HG03378 (cell line): ENCODE results near the gene R3HDM1.
A peak's percentile ranks its signal among the peaks of the same experiment; 100 is the strongest.
"Not testable (repeated sequence)": the region's sequence is repeated elsewhere in the genome, so short reads cannot be mapped to it uniquely, and the experiment has no call there.

Experiments
- ATAC-seq: cut with Tn5 transposase; IDR thresholded peaks from one replicate; pipeline ENCODE4 v1.9.1; 2021; ENCODE audit warnings: mild to moderate bottlenecking, moderate library complexity; ENCODE audit not compliant: unreplicated experiment

Gene R3HDM1

GRCh38 chr2:135637456-135638087 lies 106.3 kb downstream of the R3HDM1 start:
- ATAC-seq: peak; percentile 70

GRCh38 chr2:135638825-135639224 lies 107.5 kb downstream of the R3HDM1 start:
- ATAC-seq: no peak

GRCh38 chr2:135641156-135642068 lies 110.1 kb downstream of the R3HDM1 start:
- ATAC-seq: no peak

GRCh38 chr2:135647836-135648579 lies 116.7 kb downstream of the R3HDM1 start:
- no peak for ATAC-seq

- ATAC-seq: no peak
Observed at GRCh38 chr2:135650721-135651120, 119.4 kb downstream of the R3HDM1 start.

GRCh38 chr2:135651717-135652116 lies 120.4 kb downstream of the R3HDM1 start:
- no peak for ATAC-seq

- not testable (repeated sequence) for ATAC-seq
Observed at GRCh38 chr2:135654239-135654638, 123.0 kb downstream of the R3HDM1 start.

GRCh38 chr2:135657806-135658582 lies 126.7 kb downstream of the R3HDM1 start:
- no peak for ATAC-seq

- no peak for ATAC-seq
Observed at GRCh38 chr2:135662088-135662487, 130.8 kb downstream of the R3HDM1 start.

GRCh38 chr2:135663148-135663700 lies 131.9 kb downstream of the R3HDM1 start:
- no peak for ATAC-seq

- ATAC-seq: peak; percentile 78
Observed at GRCh38 chr2:135664623-135665068, 133.4 kb downstream of the R3HDM1 start.

- no peak for ATAC-seq
Observed at GRCh38 chr2:135667045-135667444, 135.8 kb downstream of the R3HDM1 start.

GRCh38 chr2:135674453-135674852 lies 143.2 kb downstream of the R3HDM1 start:
- ATAC-seq: no peak

- ATAC-seq: no peak
Observed at GRCh38 chr2:135676031-135676430, 144.7 kb downstream of the R3HDM1 start.

GRCh38 chr2:135679125-135679524 lies 147.8 kb downstream of the R3HDM1 start:
- no peak for ATAC-seq

GRCh38 chr2:135685361-135685760 lies 154.1 kb downstream of the R3HDM1 start:
- no peak for ATAC-seq

GRCh38 chr2:135688978-135689377 lies 157.7 kb downstream of the R3HDM1 start:
- no peak for ATAC-seq

- ATAC-seq: no peak
Observed at GRCh38 chr2:135689679-135690078, 158.4 kb downstream of the R3HDM1 start.

- no peak for ATAC-seq
Observed at GRCh38 chr2:135694711-135695110, 163.4 kb downstream of the R3HDM1 start.

- ATAC-seq: no peak
Observed at GRCh38 chr2:135698838-135699237, 167.6 kb downstream of the R3HDM1 start.
